GM12892 (cell line): Measurements from ENCODE around the gene MYO3B.

ENCODE experiments used
- POLR2A ChIP-seq: IDR thresholded peaks from 2 replicates; pipeline ENCODE4 v1.6.1; 2011; ENCODE audit warnings: low read depth, low read length, control low read depth
- TAF1 ChIP-seq: IDR thresholded peaks from 2 replicates; pipeline ENCODE4 v1.6.1; 2011; ENCODE audit warnings: low read depth, mild to moderate bottlenecking, control low read depth, low read length, borderline replicate concordance

DNA sequence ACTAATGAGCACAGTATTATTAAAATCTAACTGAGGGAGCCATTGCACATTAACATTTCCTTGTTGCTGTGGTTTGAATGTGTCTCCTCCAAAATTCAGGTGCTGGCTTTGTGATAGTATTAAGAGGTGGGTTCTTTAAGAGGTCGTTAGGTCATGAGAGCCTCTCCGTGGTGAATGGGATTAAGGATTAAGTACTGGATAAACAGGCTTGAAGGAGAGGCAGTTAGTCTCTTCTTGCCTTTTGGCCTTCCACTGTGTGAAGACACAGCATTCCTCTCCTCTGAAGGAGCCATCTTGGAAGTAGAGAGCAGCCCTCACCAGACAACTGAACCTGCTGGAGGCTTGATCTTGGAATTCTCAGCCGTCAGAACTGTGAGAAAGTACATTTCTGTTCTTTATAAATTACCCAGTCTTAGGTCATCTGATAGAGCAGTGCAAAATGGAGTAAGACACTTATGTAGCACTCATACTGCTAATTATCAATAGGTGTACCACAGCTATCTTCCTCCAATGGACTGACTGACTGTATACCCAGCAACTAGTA, 182.7 kb downstream of the MYO3B start:
- no peak for TF ChIP-seq POLR2A
- TF ChIP-seq TAF1: no peak
